Erythroblast (primary cell): ENCODE measurements around the gene ITLN2.
"Not testable (repeated sequence)": the region's sequence is repeated elsewhere in the genome, so short reads cannot be mapped to it uniquely, and the experiment has no call there.

ENCODE experiments used
- DNase-seq, 2 experiments: peaks; one replicate each; lab custom pipeline; 2025; lab: John Stamatoyannopoulos, UW
- GATA1 ChIP-seq: IDR thresholded peaks from 2 replicates; pipeline ENCODE4 v1.6.1; 2011; ENCODE audit warnings: low read depth, mild to moderate bottlenecking, control low read depth, low read length, moderate library complexity
- POLR2A ChIP-seq: IDR thresholded peaks from 2 replicates; pipeline ENCODE4 v1.6.1; 2011; ENCODE audit warnings: mild to moderate bottlenecking, low read length

Gene ITLN2

DNA sequence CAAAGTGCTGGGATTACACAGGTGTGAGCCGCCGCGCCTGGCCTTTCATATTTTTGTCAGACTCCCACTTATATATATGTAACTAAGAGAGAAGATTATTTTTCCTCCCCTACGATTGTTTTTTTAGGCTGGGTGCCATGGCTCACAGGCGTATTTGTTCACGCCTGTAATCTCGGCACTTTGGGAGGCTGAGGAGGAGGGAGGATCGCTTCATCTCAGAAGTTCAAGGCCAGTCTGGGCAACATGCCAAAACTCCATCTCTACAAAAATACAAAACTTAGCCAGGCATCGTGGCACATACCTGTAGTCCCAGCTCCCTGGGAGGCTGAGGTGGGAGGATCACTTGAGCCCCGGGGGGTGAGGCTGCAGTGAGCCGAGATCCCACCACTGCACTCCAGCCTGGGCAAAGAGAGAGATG, 23.9 kb upstream of the ITLN2 start:
- no peak for TF ChIP-seq POLR2A

DNA sequence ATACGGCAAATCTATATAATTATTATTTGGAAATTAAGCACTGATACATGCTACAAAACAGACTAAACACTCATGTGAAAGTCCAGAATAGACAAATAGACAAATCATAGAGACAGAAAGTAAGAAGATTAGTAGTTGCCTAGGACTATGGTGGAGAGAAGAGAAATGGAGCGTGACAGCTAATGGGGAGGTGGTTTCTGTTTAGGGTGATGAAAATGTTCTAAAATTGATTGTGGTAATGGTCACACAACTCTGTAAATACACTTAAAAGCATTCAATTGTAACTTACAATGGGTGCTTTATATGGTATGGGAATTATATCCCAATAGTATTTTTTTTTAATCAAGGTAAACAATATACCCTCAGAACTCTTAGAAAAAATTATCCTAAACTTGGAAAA, 20.4 kb upstream of the ITLN2 start:
- no peak for DNase-seq
- TF ChIP-seq GATA1, result no peak
- no peak for TF ChIP-seq POLR2A

More for the DNA sequence above, 23.9 kb upstream of the ITLN2 start:
- no peak for DNase-seq

DNA sequence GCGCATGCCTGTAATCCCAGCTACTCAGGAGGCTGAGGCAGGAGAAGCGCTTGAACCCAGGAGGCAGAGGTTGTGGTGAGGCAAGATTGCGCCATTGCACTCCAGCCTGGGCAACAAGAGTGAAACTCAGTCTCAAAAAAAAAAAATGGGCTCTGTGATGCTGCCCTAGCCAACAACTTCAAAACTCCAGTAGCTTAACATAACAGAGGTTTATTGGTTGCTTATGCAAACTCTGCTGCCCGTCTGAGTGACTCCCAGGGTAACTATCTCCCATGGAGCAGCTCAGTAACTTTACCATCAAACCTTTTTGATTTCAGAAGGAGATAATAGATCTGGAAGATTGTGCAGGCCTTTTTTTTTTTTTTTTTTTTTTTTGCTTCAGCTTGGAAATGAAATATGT, 18.9 kb upstream of the ITLN2 start:
- DNase-seq, result no peak
- TF ChIP-seq GATA1 (no peak), POLR2A (no peak)

GRCh38 chr1:160972939-160973338, 18.3 kb upstream of the ITLN2 start:
- TF ChIP-seq GATA1 (no peak), POLR2A (no peak)
- no peak for DNase-seq

DNA sequence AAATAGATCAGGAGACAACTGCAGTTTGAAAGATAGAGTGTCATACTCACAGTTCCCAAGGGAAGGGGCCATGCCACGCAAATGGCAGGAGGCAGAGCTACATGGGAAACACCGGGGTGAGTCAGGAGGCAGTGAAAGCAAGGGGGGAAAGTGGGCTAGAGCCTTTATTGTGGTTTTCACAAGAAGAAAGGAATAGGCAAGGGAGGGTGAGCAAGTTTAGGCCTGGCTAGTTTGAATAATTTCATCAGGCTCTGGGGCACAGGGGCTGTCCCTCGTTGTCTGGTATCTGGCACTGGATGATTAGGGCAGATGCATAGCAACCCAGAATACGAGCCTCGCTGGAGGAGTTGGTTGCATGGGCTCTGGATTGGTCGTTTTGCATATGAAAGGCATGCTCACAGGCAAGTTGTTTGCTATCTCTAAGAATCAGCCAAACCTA, 17.0 kb upstream of the ITLN2 start:
- peak in 1 of 2 experiments; percentile 20 for DNase-seq
- TF ChIP-seq GATA1 (no peak), POLR2A (no peak)

DNA sequence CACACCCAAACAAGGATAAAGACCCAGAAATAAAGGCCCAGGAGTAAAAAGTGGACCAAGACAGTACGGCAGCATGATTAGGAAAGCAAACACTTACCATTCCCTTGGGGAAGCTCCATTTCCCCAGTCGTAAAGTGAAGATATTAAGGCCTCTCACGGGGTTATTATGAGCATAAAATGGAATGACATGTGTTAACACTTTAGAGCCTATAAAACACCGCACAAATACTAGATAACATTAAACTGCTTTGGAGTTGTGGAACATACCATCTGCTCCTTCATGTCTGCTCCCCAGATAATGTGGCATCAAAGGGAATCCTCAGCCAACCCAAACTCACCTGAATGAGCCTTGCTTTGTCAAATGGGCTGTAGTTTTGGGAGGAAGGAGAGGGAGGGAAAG, 8.9 kb upstream of the ITLN2 start:
- no peak for TF ChIP-seq GATA1
- no peak for TF ChIP-seq POLR2A
- no peak for DNase-seq

DNA sequence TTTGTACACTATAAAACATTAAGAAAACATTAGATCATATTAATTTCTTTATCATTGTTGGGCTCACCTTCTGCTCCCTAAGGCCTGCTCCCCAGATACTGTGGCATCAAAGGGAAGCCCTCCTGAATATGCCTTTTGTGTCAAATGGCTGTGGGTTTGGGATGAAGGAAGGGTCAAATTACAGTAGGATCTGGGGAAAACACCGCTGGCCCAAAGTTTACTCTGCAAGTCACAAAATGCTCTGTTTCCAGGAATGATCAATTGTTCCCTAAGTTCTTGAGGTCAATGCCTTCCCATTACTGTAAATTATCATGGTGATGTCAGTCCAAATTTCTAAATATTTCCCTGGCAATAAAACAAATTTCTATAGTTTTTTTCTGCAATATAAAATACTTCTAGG, 6.8 kb upstream of the ITLN2 start:
- no peak for DNase-seq
- TF ChIP-seq POLR2A, result no peak
- no peak for TF ChIP-seq GATA1

DNA sequence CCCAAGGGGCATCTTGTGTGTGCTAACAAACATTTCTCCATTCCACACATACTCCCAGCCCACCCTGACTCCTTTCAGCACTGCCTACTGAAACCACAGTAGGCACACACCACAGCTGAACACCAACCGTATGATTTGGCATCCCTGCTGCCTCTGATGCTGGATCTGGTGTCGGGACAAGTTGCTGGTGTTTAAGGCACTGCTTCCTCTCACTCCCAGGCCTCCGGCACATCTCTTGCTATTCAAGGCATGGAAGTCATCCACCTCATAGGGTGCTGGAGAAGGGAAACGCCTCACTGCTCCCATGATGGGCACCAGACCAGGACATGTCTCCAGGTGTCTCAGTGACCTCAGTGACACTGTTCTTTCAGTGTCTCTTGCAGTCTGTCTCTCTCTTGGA, 2.4 kb upstream of the ITLN2 start:
- DNase-seq, result no peak
- TF ChIP-seq POLR2A (no peak), GATA1 (no peak)

GRCh38 chr1:160953030-160953429, 1.6 kb downstream of the ITLN2 start:
- TF ChIP-seq POLR2A (no peak), GATA1 (no peak)
- no peak for DNase-seq

- DNase-seq, result no peak
- TF ChIP-seq POLR2A (no peak), GATA1 (no peak)
Observed at GRCh38 chr1:160952129-160952510, 2.5 kb downstream of the ITLN2 start.

- DNase-seq, result peak; percentile 68 to 77
- no peak for TF ChIP-seq POLR2A
- no peak for TF ChIP-seq GATA1
Observed at GRCh38 chr1:160951443-160952128, 3.0 kb downstream of the ITLN2 start.

DNA sequence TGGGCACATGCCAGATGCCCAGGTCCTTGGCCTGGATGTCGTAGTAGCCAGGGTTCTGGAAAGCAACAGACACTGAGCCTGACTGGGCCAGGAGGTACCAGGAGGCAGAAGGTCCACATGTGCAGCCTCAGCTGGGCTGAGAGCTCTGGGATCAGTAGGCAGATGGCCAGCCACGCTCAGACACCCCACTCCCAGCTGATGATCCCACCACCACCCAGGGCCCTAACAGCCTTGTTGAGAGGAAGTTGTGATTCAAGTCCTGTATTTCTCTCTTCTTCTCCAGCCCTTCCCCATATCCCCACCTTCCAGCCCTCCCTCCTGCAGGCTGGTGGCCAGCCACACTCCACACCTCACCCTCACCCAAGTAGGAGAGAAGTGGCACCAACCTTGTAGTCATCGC, 4.0 kb downstream of the ITLN2 start:
- no peak for DNase-seq
- TF ChIP-seq GATA1, result no peak
- no peak for TF ChIP-seq POLR2A

GRCh38 chr1:160949881-160950280, 4.7 kb downstream of the ITLN2 start:
- TF ChIP-seq POLR2A (no peak), GATA1 (no peak)
- no peak for DNase-seq

DNA sequence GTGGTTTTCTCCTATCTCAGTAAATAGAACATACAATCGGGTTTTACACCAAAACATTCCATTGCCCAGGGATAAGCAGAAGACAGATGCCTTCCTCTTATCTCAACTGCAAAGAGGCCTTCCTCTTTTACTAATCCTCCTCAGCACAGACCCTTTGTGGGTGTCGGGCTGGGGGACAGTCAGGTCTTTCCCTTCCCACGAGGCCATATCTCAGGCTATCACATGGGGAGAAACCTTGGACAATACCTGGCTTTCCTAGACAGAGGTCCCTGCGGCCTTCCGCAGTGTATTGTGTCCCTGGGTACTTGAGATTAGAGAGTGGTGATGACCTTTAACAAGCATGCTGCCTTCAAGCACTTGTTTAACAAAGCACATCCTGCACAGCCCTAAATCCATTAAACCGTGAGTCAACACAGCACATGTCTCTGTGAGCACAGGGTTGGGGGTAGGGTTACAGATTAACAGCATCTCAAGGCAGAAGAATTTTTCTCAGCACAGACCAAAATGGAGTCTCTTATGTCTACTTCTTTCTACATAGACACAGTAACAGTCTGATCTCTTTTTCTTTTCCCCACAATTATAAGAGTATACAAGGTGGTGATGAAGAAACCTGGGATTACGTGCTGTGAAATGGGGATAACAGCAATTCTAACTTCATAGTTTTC, 5.3 kb downstream of the ITLN2 start:
- DNase-seq, result peak in 1 of 2 experiments; percentile 47

DNA sequence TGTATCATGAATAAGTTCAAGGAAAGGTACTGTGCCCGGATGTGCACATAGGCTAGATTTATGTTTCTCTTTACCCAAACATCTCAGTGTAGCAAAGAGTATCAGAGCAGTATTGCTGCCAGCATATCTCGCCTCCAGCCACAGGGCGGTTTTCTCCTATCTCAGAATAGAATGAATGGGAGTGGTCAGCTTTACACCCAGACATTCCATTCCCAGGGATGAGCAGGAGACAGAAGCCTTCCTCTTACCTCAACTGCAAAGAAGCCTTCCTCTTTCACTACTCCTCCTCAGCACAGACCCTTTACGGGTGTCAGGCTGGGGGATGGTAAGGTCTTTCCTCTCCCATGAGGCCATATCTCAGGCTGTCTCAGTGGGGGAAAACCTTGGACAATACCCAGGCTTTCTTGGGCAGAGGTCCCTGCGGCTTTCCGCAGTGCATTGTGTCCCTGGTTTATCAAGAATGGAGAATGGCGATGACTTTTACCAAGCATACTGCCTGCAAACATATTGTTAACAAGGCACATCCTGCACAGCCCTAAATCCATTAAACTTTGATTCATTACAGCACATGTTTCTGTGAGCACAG, 7.3 kb downstream of the ITLN2 start:
- peak in 1 of 2 experiments; percentile 14 for DNase-seq

DNA sequence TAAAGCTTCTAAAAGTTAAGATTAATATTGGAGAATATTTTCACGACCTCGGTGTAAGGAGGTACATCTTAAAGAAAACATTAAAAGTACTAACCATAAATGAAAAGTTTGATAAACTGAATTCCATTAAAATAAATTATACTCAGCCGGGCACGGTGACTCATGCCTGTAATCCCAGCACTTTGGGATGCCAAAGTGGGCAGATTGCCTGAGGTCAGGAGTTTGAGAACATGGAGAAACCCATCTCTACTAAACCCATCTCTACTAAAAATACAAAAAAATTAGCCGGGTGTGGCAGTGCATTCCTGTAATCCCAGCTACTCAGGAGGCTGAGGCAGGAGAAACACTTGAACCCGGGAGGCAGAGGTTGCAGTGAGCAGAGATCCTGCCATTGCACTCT, 8.7 kb downstream of the ITLN2 start:
- not testable (repeated sequence) for DNase-seq
